GM21528 (cell line): ENCODE data around the gene FRG2B.
"Not testable (repeated sequence)": the region's sequence is repeated elsewhere in the genome, so short reads cannot be mapped to it uniquely, and the experiment has no call there.

ENCODE experiments used
- ATAC-seq: cut with Tn5 transposase; IDR thresholded peaks from one replicate; pipeline ENCODE4 v1.9.1; 2021; ENCODE audit warnings: mild to moderate bottlenecking, moderate library complexity; ENCODE audit not compliant: unreplicated experiment, low FRiP score

The FRG2B gene

GRCh38 chr10:133600657-133601056 is 25.9 kb downstream of the FRG2B start:
- no peak for ATAC-seq

- not testable (repeated sequence) for ATAC-seq
These were observed 26.7 kb downstream of the FRG2B start for GRCh38 chr10:133599869-133600268.

- ATAC-seq = no peak
These were observed 33.9 kb downstream of the FRG2B start for GRCh38 chr10:133592716-133593115.

GRCh38 chr10:133590970-133591359 is 35.6 kb downstream of the FRG2B start:
- no peak for ATAC-seq

- no peak for ATAC-seq
These were observed 36.2 kb downstream of the FRG2B start for GRCh38 chr10:133590226-133590969.

GRCh38 chr10:133577037-133577436 is 49.6 kb downstream of the FRG2B start:
- not testable (repeated sequence) for ATAC-seq
